B cell (primary cell): ENCODE data around the gene FBLN2. TPM values are rescaled to one million over a fixed set of nuclear protein-coding genes. Genes with fewer than 3 reads are reported as not detected.

ENCODE experiments used
- ATAC-seq: fragments of 200-7000 bp; cut with Tn5 transposase; one replicate; pipeline ENCODE4 v1.10.0; 2021; ENCODE audit warnings: low read depth, mild to moderate bottlenecking, moderate number of reproducible peaks, moderate library complexity
- CTCF ChIA-PET: fragments of 350-600 bp; sonication (Branson Sonifier 250); formaldehyde crosslinking; loops from one replicate; lab custom pipeline; 2021; ENCODE audit warnings: antibody characterized with exemption, inconsistent platforms; lab: Charles Lee
- POLR2A ChIA-PET: fragments of 350-600 bp; sonication (Branson Sonifier 250); formaldehyde crosslinking; loops from one replicate; lab custom pipeline; 2021; ENCODE audit warnings: antibody characterized with exemption; lab: Charles Lee
- DNase-seq: peaks from one replicate; pipeline ENCODE4 v3.0.0; 2013
- H2AFZ ChIP-seq: 2 replicates; pipeline ENCODE4 v1.6.1; 2012; ENCODE audit warnings: mild to moderate bottlenecking, low read depth, low read length; ENCODE audit not compliant: insufficient read depth, poor library complexity, severe bottlenecking
- H3K27ac ChIP-seq, 2 donors: 1 replicate in 1 of 2; 2 replicates in 1 of 2; pipeline ENCODE4 v1.5.1; 2012 to 2013; ENCODE audit warnings: low read length in 2 of 2, mild to moderate bottlenecking in 2 of 2, moderate library complexity in 1 of 2
- H3K27me3 ChIP-seq, 4 experiments: fragments of 200-600 bp in 1 of 4; sonication (generic) in 1 of 4; replicated peaks in 1 of 4; 1 replicate in 2 of 4; 2 replicates in 2 of 4; pipeline versions ENCODE4 v1.6.1 to v1.7.0; 2013 to 2016; ENCODE audit warnings: low read length in 3 of 4, mild to moderate bottlenecking in 2 of 4, mixed read lengths in 1 of 4, moderate library complexity in 1 of 4; ENCODE audit not compliant: insufficient read depth in 4 of 4, control insufficient read depth in 3 of 4; ENCODE audit errors: control extremely low read depth in 1 of 4
- H3K36me3 ChIP-seq, 2 experiments: replicated peaks in 1 of 2; 1 replicate in 1 of 2; 2 replicates in 1 of 2; pipeline versions ENCODE4 v1.6.1 to v1.7.1; 2013; ENCODE audit warnings: low read length in 1 of 2; ENCODE audit not compliant: insufficient read depth in 2 of 2, control insufficient read depth in 1 of 2; ENCODE audit errors: control extremely low read depth in 1 of 2, extremely low read depth in 1 of 2
- H3K4me1 ChIP-seq, 2 donors: fragments of 200-600 bp in 1 of 2; sonication (generic) in 1 of 2; 1 replicate in 1 of 2; 2 replicates in 1 of 2; pipeline versions ENCODE4 v1.5.1 to v1.6.1; 2013 to 2017; ENCODE audit warnings: low read length in 2 of 2; ENCODE audit not compliant: control insufficient read depth in 2 of 2, insufficient read depth in 2 of 2
- H3K4me2 ChIP-seq: replicated peaks from 2 replicates; pipeline ENCODE3; 2012; ENCODE audit warnings: mild to moderate bottlenecking, low read depth, low read length; ENCODE audit not compliant: poor library complexity, severe bottlenecking
- H3K4me3 ChIP-seq, 5 experiments: fragments of 200-600 bp in 1 of 5; sonication (generic) in 1 of 5; 1 replicate in 3 of 5; 2 replicates in 2 of 5; pipeline versions ENCODE4 v1.5.1 to v1.7.0; 2011 to 2016; ENCODE audit warnings: low read length in 4 of 5, mild to moderate bottlenecking in 4 of 5, low read depth in 2 of 5, control low read depth in 1 of 5, moderate library complexity in 1 of 5; ENCODE audit not compliant: insufficient read depth in 1 of 5; ENCODE audit errors: control extremely low read depth in 1 of 5, extremely low read depth in 1 of 5
- H3K79me2 ChIP-seq: fragments of 200-600 bp; sonication (generic); one replicate; pipeline ENCODE4 v1.6.0; 2016; ENCODE audit warnings: low read length; ENCODE audit not compliant: control insufficient read depth, insufficient read depth
- H3K9ac ChIP-seq: fragments of 200-600 bp; sonication (generic); 2 replicates; pipeline ENCODE4 v1.6.1; 2017; ENCODE audit warnings: mild to moderate bottlenecking, low read length, moderate library complexity
- H3K9me3 ChIP-seq, 3 donors: one replicate each; pipeline versions ENCODE4 v1.6.1 to v1.7.1; 2013; ENCODE audit warnings: low read length in 2 of 3; ENCODE audit not compliant: control insufficient read depth in 2 of 3, insufficient read depth in 1 of 3; ENCODE audit errors: control extremely low read depth in 1 of 3
- H4K20me1 ChIP-seq: 2 replicates; pipeline ENCODE4 v1.6.0; 2012; ENCODE audit warnings: mild to moderate bottlenecking, low read length; ENCODE audit not compliant: insufficient read depth, control insufficient read depth, poor library complexity, severe bottlenecking
- H3K27ac Mint-ChIP-seq: one replicate; pipeline ENCODE4 v1.8.0; 2021; ENCODE audit warnings: mixed read lengths
- H3K27me3 Mint-ChIP-seq: one replicate; pipeline ENCODE4 v1.8.0; 2021; ENCODE audit warnings: mixed read lengths
- H3K4me1 Mint-ChIP-seq: one replicate; pipeline ENCODE4 v1.8.0; 2021; ENCODE audit warnings: mixed read lengths
- H3K4me3 Mint-ChIP-seq: one replicate; pipeline ENCODE4 v1.8.0; 2021; ENCODE audit warnings: mixed read lengths
- H3K9me3 Mint-ChIP-seq: one replicate; pipeline ENCODE4 v1.8.0; 2022; ENCODE audit warnings: mixed read lengths; ENCODE audit not compliant: insufficient read depth
- CTCF ChIP-seq: fragments of 200-600 bp; IDR thresholded peaks from one replicate; pipeline ENCODE4 v1.8.0; 2022; ENCODE audit warnings: antibody characterized with exemption, mild to moderate bottlenecking
- EZH2 ChIP-seq: IDR thresholded peaks from 2 replicates; pipeline ENCODE4 v1.6.1; 2012; ENCODE audit warnings: borderline replicate concordance, low read depth, mild to moderate bottlenecking, moderate library complexity, low read length; ENCODE audit not compliant: insufficient read depth, poor library complexity, severe bottlenecking
- WGBS: methylation state at CpG from one replicate; pipeline ENCODE4 v1.1.5; 2013; ENCODE audit warnings: missing lambda C conversion rate; ENCODE audit not compliant: insufficient coverage; 5-methylcytosine and 5-hydroxymethylcytosine counted together
- intact Hi-C: fragments of 100-400 bp; cut with micrococcal nuclease; formaldehyde crosslinking; loops from one replicate; pipeline ENCODE4 v1.10.0; 2022
- polyA plus RNA-seq: library from polyadenylated mRNA; depleted of rRNA; stranded (reverse); fragments of >200 nt; gene quantifications from 2 replicates; pipeline ENCODE4 v1.2.3, GENCODE V29; 2012
- total RNA-seq, 2 donors: library from RNA; stranded (reverse); fragments of 120-200 nt in 1 of 2; gene quantifications; 1 replicate in 1 of 2; 2 replicates in 1 of 2; pipeline versions ENCODE4 v1.2.3 to v1.2.4, GENCODE V29; 2013 to 2022

The FBLN2 gene
- total and polyA plus RNA-seq, 2 donors (not counting 1 experiment from before 2014, with no cell fraction given) = 3.6 to 8.2 TPM

- WGBS = 83% methylated on average over 9 of the region's 15 CpGs
- TF ChIP-seq EZH2 (no peak), CTCF (no peak)
Measured at GRCh38 chr3:13509059-13509815, 39.7 kb upstream of the FBLN2 start.

DNA sequence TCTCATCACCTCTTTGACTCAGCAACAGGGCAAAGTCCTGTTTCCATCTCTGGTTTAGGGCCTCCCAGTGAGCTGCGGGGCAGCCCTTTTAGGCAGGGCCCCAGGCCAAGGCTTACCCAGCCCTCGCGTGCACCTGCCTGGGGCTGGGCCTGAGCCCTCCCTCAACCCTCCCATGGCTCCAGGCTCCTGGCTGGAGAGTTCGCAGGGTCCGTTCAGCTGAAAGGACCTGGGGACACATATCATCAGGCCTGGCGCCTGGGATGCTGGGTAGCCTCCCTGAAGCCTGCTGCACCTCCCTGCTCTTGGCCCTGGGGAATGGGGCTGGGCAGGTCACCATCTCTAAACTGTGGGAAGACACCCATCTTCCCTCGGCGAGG lies 39.1 kb upstream of the FBLN2 start:
- intact Hi-C loops = no loop called here
- no peaks in the 10 kb centered on the region for H3K27me3 Mint-ChIP-seq
- no peak overlapping the region for H3K27ac Mint-ChIP-seq
- H3K4me2 ChIP-seq = no peak overlapping the region
- no peaks in the 10 kb centered on the region for H3K4me1 Mint-ChIP-seq
- no peak overlapping the region for H3K9ac ChIP-seq
- no peak overlapping the region for H3K27ac ChIP-seq
- H3K4me3 ChIP-seq = no peak overlapping the region
- ATAC-seq (no peak), DNase-seq (no peak)
- POLR2A ChIA-PET = no interaction called here
- H3K4me3 Mint-ChIP-seq = no peak overlapping the region
- H4K20me1 ChIP-seq = no peaks in the 10 kb centered on the region
- CTCF ChIA-PET = no interaction called here
- H3K9me3 ChIP-seq = no peaks in the 10 kb centered on the region
- no peaks in the 10 kb centered on the region for H3K36me3 ChIP-seq
- WGBS = 93% methylated on average over 6 of the region's 8 CpGs
- no peaks in the 10 kb centered on the region for H3K79me2 ChIP-seq
- no peak for TF ChIP-seq EZH2
- no peak for TF ChIP-seq CTCF
- H3K9me3 Mint-ChIP-seq = no peaks in the 10 kb centered on the region
- peaks cover 0 to 3% (median 0%) of the 10 kb centered on the region in 4 experiments for H3K27me3 ChIP-seq
- no peaks in the 10 kb centered on the region for H3K4me1 ChIP-seq
- H2AFZ ChIP-seq = no peak overlapping the region

More at GRCh38 chr3:13509059-13509815, 39.7 kb upstream of the FBLN2 start:
- Histone ChIP-seq H3K9me3 (no peaks in the 10 kb centered on the region), H3K27me3 (peaks cover 0 to 3% (median 0%) of the 10 kb centered on the region in 4 experiments), H3K36me3 (no peaks in the 10 kb centered on the region), H3K79me2 (no peaks in the 10 kb centered on the region), H3K4me3 (no peak overlapping the region), H3K27ac (no peak overlapping the region), H3K9ac (no peak overlapping the region), H3K4me2 (no peak overlapping the region), H4K20me1 (no peaks in the 10 kb centered on the region), H2AFZ (no peak overlapping the region), H3K4me1 (no peaks in the 10 kb centered on the region)
- H3K27ac Mint-ChIP-seq = no peak overlapping the region
- no peak for ATAC-seq
- ChIA-PET CTCF (no interaction called here), POLR2A (no interaction called here)
- intact Hi-C loops = no loop called here
- H3K4me3 Mint-ChIP-seq = no peak overlapping the region
- H3K9me3 Mint-ChIP-seq = no peaks in the 10 kb centered on the region
- no peaks in the 10 kb centered on the region for H3K4me1 Mint-ChIP-seq
- no peak for DNase-seq
- no peaks in the 10 kb centered on the region for H3K27me3 Mint-ChIP-seq
